H9 (cell line): ENCODE measurements around the gene SELENOW. TPM values are rescaled to one million over a fixed set of nuclear protein-coding genes. Genes with fewer than 3 reads are reported as not detected.
A peak's percentile ranks its signal among the peaks of the same experiment; 100 is the strongest.

Experiments
- DNase-seq: peaks from one replicate; pipeline ENCODE4 v3.0.0-alpha.2; 2017
- H2AFZ ChIP-seq: one replicate; pipeline ENCODE4 v1.6.1; 2013; ENCODE audit warnings: mild to moderate bottlenecking, low read length, control low read depth, moderate library complexity
- H2AK5ac ChIP-seq: 2 replicates; pipeline ENCODE4 v1.6.1; 2013; ENCODE audit warnings: low read length, control low read depth, mixed read lengths; ENCODE audit not compliant: insufficient read length
- H2BK120ac ChIP-seq: one replicate; pipeline ENCODE4 v1.6.1; 2013; ENCODE audit warnings: low read depth, mild to moderate bottlenecking, low read length, control low read depth, inconsistent platforms; ENCODE audit not compliant: poor library complexity, severe bottlenecking
- H2BK12ac ChIP-seq: 2 replicates; pipeline ENCODE4 v1.6.1; 2013; ENCODE audit warnings: low read length, control low read depth, mixed read lengths, low read depth; ENCODE audit not compliant: insufficient read length
- H2BK15ac ChIP-seq: 2 replicates; pipeline ENCODE4 v1.6.1; 2013; ENCODE audit warnings: low read depth, low read length, control low read depth
- H2BK20ac ChIP-seq: one replicate; pipeline ENCODE4 v1.6.1; 2013; ENCODE audit warnings: low read depth, mild to moderate bottlenecking, low read length, control low read depth, inconsistent platforms; ENCODE audit not compliant: poor library complexity, severe bottlenecking
- H2BK5ac ChIP-seq: 2 replicates; pipeline ENCODE4 v1.6.1; 2013; ENCODE audit warnings: low read length, control low read depth, mixed read lengths; ENCODE audit not compliant: insufficient read length
- H3K14ac ChIP-seq: 2 replicates; pipeline ENCODE4 v1.6.1; 2013; ENCODE audit warnings: low read length, control low read depth; ENCODE audit not compliant: insufficient read depth
- H3K18ac ChIP-seq: 2 replicates; pipeline ENCODE4 v1.6.1; 2013; ENCODE audit warnings: low read depth, mild to moderate bottlenecking, mixed read lengths, low read length, control low read depth; ENCODE audit not compliant: insufficient read length
- H3K23ac ChIP-seq: 2 replicates; pipeline ENCODE4 v1.6.1; 2013; ENCODE audit warnings: low read length, control low read depth, mixed read lengths, low read depth; ENCODE audit not compliant: insufficient read length
- H3K23me2 ChIP-seq: 2 replicates; pipeline ENCODE4 v1.6.1; 2013; ENCODE audit warnings: low read depth, mild to moderate bottlenecking, mixed read lengths, low read length, control low read depth; ENCODE audit not compliant: insufficient read length, poor library complexity, severe bottlenecking
- H3K27ac ChIP-seq: 2 replicates; pipeline ENCODE4 v1.5.1; 2013; ENCODE audit warnings: low read length, control low read depth, mixed read lengths, low read depth; ENCODE audit not compliant: insufficient read length
- H3K27me3 ChIP-seq: 2 replicates; pipeline ENCODE4 v1.6.1; 2013; ENCODE audit warnings: low read length, control low read depth, inconsistent platforms; ENCODE audit not compliant: insufficient read depth
- H3K4ac ChIP-seq: 2 replicates; pipeline ENCODE4 v1.6.1; 2013; ENCODE audit warnings: low read depth, mild to moderate bottlenecking, control low read depth, inconsistent platforms, low read length, moderate library complexity
- H3K4me1 ChIP-seq: 2 replicates; pipeline ENCODE4 v1.6.1; 2013; ENCODE audit warnings: low read length, control low read depth, inconsistent platforms; ENCODE audit not compliant: insufficient read depth
- H3K4me2 ChIP-seq: 2 replicates; pipeline ENCODE4 v1.6.1; 2013; ENCODE audit warnings: low read length, control low read depth, mixed read lengths; ENCODE audit not compliant: insufficient read length, insufficient read depth
- H3K56ac ChIP-seq: 2 replicates; pipeline ENCODE4 v1.6.1; 2013; ENCODE audit warnings: low read depth, mild to moderate bottlenecking, mixed read lengths, low read length, control low read depth; ENCODE audit not compliant: insufficient read length
- H3K79me1 ChIP-seq: 2 replicates; pipeline ENCODE4 v1.6.1; 2013; ENCODE audit warnings: low read depth, mild to moderate bottlenecking, moderate library complexity, low read length, control low read depth, inconsistent platforms; ENCODE audit not compliant: insufficient read depth, poor library complexity, severe bottlenecking
- H3K79me2 ChIP-seq: 2 replicates; pipeline ENCODE4 v1.6.1; 2013; ENCODE audit warnings: low read length, control low read depth, inconsistent platforms; ENCODE audit not compliant: insufficient read depth
- H3K9ac ChIP-seq: 2 replicates; pipeline ENCODE4 v1.6.1; 2013; ENCODE audit warnings: low read length, control low read depth, mixed read lengths; ENCODE audit not compliant: insufficient read length; ENCODE audit errors: extremely low read depth
- H3K9me3 ChIP-seq: one replicate; pipeline ENCODE4 v1.6.1; 2013; ENCODE audit warnings: low read depth, low read length, inconsistent platforms; ENCODE audit not compliant: control insufficient read depth
- H3T11ph ChIP-seq: one replicate; pipeline ENCODE4 v1.6.1; 2013; ENCODE audit warnings: mild to moderate bottlenecking, low read length, control low read depth, inconsistent platforms
- H4K20me1 ChIP-seq: one replicate; pipeline ENCODE4 v1.6.1; 2013; ENCODE audit not compliant: control insufficient read depth, insufficient read length, insufficient read depth
- H4K5ac ChIP-seq: 2 replicates; pipeline ENCODE4 v1.6.1; 2013; ENCODE audit warnings: low read depth, mild to moderate bottlenecking, mixed read lengths, low read length, control low read depth; ENCODE audit not compliant: insufficient read length
- H4K8ac ChIP-seq: replicated peaks from 2 replicates; pipeline ENCODE4 v1.6.1; 2013; ENCODE audit warnings: low read length, control low read depth, mixed read lengths, low read depth; ENCODE audit not compliant: insufficient read length
- H4K91ac ChIP-seq: 2 replicates; pipeline ENCODE4 v1.6.1; 2013; ENCODE audit warnings: low read depth, mild to moderate bottlenecking, moderate library complexity, mixed read lengths, low read length, control low read depth; ENCODE audit not compliant: insufficient read length
- H3K27ac Mint-ChIP-seq, 3 experiments: 2 replicates in 2 of 3; 3 replicates in 1 of 3; pipeline ENCODE4 v1.8.0; 2020 to 2021; ENCODE audit warnings: mixed read lengths in 3 of 3, mild to moderate bottlenecking in 1 of 3, moderate library complexity in 1 of 3
- H3K27me3 Mint-ChIP-seq: 2 replicates; pipeline ENCODE4 v1.8.0; 2021; ENCODE audit warnings: low read depth, mild to moderate bottlenecking, moderate library complexity, mixed read lengths
- H3K36me3 Mint-ChIP-seq, 3 experiments: 2 replicates in 2 of 3; 3 replicates in 1 of 3; pipeline ENCODE4 v1.8.0; 2020 to 2021; ENCODE audit warnings: low read depth in 3 of 3, mixed read lengths in 3 of 3; ENCODE audit not compliant: insufficient read depth in 1 of 3
- H3K4me1 Mint-ChIP-seq, 2 experiments: 2 replicates each; pipeline ENCODE4 v1.8.0; 2020; ENCODE audit warnings: mixed read lengths in 2 of 2
- H3K4me3 Mint-ChIP-seq, 2 experiments: 2 replicates in 1 of 2; 3 replicates in 1 of 2; pipeline ENCODE4 v1.8.0; 2020 to 2021; ENCODE audit warnings: mild to moderate bottlenecking in 2 of 2, mixed read lengths in 2 of 2, moderate library complexity in 1 of 2
- H3K9me3 Mint-ChIP-seq, 2 experiments: 2 replicates in 1 of 2; 3 replicates in 1 of 2; pipeline ENCODE4 v1.8.0; 2020; ENCODE audit warnings: mild to moderate bottlenecking in 2 of 2, mixed read lengths in 2 of 2, moderate library complexity in 1 of 2
- WGBS: extraction: QIAGEN DNeasy Blood & Tissue Kit; methylation state at CpG from one replicate; pipeline ENCODE4 v1.1.7; 2013; ENCODE audit warnings: missing lambda C conversion rate, low lambda C conversion rate, mixed read lengths; ENCODE audit not compliant: insufficient read length; ENCODE audit errors: extremely low coverage; 5-methylcytosine and 5-hydroxymethylcytosine counted together
- long read RNA-seq: library from polyadenylated mRNA; unstranded; transcript quantifications from one replicate; pipeline ENCODE4 v2.0.0, GENCODE V29; 2020
- total RNA-seq: library from RNA; stranded (reverse); gene quantifications from 2 replicates; pipeline ENCODE4 v1.2.1, GENCODE V29; 2021
- TF ChIP-seq, protein P1 (sequence below): fragments of 200-600 bp; sonication (generic); conservative IDR thresholded peaks from 3 replicates; pipeline ENCODE4 v1.8.0; 2021; ENCODE audit warnings: antibody characterized with exemption, mild to moderate bottlenecking

SELENOW gene
- 377 and 388 TPM in 2 replicates for total RNA-seq
- long read RNA-seq, transcript SELENOW-212 (6 exons, 888 nt), result major isoform, 161 of 196 reads
- long read RNA-seq, transcript SELENOW-215 (1 exons, 2,503 nt), result minor isoform, 7 of 196 reads
- long read RNA-seq, partial matches to known transcripts, result 1 of 196 reads
- long read RNA-seq, other reads (novel, unspliced or antisense), result 15 of 196 reads

DNA sequence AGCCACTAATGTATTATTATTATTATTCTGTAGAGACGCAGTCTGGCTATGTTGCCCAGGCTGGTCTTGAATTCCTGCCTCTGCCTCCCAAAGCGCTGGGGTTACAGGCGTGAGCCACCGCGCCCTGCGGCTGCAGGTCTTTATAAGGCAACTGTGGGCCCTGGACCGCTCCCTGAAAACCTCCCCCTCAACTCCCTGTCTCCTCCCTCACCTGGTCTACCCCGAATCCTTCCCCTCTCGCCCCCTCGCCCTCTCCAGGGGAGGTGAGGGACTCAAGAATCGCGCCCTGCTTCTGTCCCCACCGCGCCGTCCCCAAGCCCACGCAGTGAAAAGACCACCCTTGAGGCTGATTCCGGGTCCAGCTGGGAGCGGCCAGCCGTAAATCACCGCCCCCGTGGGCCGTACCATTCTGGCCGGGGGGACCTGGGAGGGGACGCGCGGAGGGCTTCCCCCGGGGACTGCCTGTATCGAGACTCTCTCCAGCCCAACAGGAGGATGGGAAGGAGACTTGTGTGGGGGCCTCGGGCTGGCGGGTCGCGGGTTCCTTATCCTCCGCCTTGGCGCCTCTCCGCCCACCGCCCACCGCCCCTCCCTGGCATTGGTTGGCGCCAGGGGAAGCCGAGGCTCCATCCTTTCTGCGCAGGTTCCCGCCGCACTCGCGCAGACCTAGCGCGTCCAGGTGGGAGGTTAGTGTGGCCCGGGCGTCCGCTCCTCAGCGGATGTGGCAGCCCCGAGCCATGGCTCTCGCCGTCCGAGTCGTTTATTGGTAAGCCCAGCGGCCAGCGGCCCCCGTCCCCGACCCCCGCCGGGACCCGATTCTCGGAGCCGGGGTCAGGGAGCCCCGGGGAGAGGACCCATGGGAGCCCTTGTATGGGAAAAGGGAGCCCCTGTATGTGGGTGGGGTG lies at the start of gene SELENOW:
Gene SELENOW (plus strand): TSS at position 655 of the 905 bp plus-strand sequence. CDS start 83 bp downstream, at position 738.
- Histone ChIP-seq H2BK120ac (no peak within 1 kb of the TSS), H3K79me1 (peaks cover 8% of the 10 kb centered on the region), H4K5ac (no peak within 1 kb of the TSS), H3K4me2 (peak within 1 kb of the TSS; percentile 100), H2BK15ac (no peak within 1 kb of the TSS; the same call in 1 of the 2 replicates), H2AK5ac (peak within 1 kb of the TSS; percentile 27), H3K18ac (peak within 1 kb of the TSS; percentile 99), H3K23ac (no peak within 1 kb of the TSS), H3K56ac (no peak within 1 kb of the TSS), H3K27me3 (no peaks in the 10 kb centered on the region), H4K20me1 (peaks cover 5% of the 10 kb centered on the region), H3T11ph (no peak within 1 kb of the TSS), H3K14ac (peak within 1 kb of the TSS; percentile 100), H4K8ac (no peak within 1 kb of the TSS), H2AFZ (no peak within 1 kb of the TSS), H3K4me1 (peaks cover 6% of the 10 kb centered on the region; the same call in 1 of the 2 replicates), H3K79me2 (peaks cover 8% of the 10 kb centered on the region; the same call in 1 of the 2 replicates), H2BK5ac (no peak within 1 kb of the TSS), H2BK20ac (no peak within 1 kb of the TSS), H3K9me3 (no peaks in the 10 kb centered on the region), H3K23me2 (peaks cover 8% of the 10 kb centered on the region), H2BK12ac (peak within 1 kb of the TSS; percentile 89), H3K4ac (no peak within 1 kb of the TSS; the same call in 1 of the 2 replicates), H3K27ac (no peak within 1 kb of the TSS), H4K91ac (no peak within 1 kb of the TSS), H3K9ac (peak within 1 kb of the TSS; percentile 90)
- Mint-ChIP-seq H3K4me1 (peaks cover 12 to 29% of the 10 kb centered on the region in 2 experiments), H3K36me3 (peaks cover 23 to 35% (median 32%) of the 10 kb centered on the region in 3 experiments; a peak in 6 of 7 replicates), H3K27ac (peak within 1 kb of the TSS; percentile 94 to 99 (median 98)), H3K4me3 (peak within 1 kb of the TSS; percentile 92 to 97), H3K27me3 (no peaks in the 10 kb centered on the region), H3K9me3 (no peaks in the 10 kb centered on the region)
- no CpG with 5 or more reads among the region's 65 CpGs for WGBS
- peak; percentile 86 for DNase-seq
- TF ChIP-seq, protein P1, sequence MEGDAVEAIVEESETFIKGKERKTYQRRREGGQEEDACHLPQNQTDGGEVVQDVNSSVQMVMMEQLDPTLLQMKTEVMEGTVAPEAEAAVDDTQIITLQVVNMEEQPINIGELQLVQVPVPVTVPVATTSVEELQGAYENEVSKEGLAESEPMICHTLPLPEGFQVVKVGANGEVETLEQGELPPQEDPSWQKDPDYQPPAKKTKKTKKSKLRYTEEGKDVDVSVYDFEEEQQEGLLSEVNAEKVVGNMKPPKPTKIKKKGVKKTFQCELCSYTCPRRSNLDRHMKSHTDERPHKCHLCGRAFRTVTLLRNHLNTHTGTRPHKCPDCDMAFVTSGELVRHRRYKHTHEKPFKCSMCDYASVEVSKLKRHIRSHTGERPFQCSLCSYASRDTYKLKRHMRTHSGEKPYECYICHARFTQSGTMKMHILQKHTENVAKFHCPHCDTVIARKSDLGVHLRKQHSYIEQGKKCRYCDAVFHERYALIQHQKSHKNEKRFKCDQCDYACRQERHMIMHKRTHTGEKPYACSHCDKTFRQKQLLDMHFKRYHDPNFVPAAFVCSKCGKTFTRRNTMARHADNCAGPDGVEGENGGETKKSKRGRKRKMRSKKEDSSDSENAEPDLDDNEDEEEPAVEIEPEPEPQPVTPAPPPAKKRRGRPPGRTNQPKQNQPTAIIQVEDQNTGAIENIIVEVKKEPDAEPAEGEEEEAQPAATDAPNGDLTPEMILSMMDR, result no peak
